ENCODE data around the gene CLCN2.
A peak's percentile ranks its signal among the peaks of the same experiment; 100 is the strongest.

The CLCN2 gene

GRCh38 chr3:184361532-184361931 is at the start of gene CLCN2, which contains the start of gene POLR2H:
Gene CLCN2 (minus strand): TSS chr3:184361605. CDS start chr3:184361479, 126 bp downstream.
Gene POLR2H (plus strand): TSS chr3:184361710. CDS start chr3:184363493, 1,783 bp downstream.
- peak; percentile 41 for DNase-seq

GRCh38 chr3:184409946-184410500 is 48.6 kb upstream of the CLCN2 start:
- DNase-seq: no peak

- no peak for DNase-seq
Measured at GRCh38 chr3:184409331-184409926, 48.0 kb upstream of the CLCN2 start.

- no peak for DNase-seq
Measured at GRCh38 chr3:184405075-184406030, 43.9 kb upstream of the CLCN2 start.

- no peak for DNase-seq
Measured at GRCh38 chr3:184399410-184399809, 38.0 kb upstream of the CLCN2 start.

GRCh38 chr3:184395320-184395660 is 33.9 kb upstream of the CLCN2 start:
- DNase-seq: no peak

- DNase-seq: no peak
Measured at GRCh38 chr3:184391266-184391665, 29.9 kb upstream of the CLCN2 start.

GRCh38 chr3:184389935-184390528 is 28.6 kb upstream of the CLCN2 start:
- DNase-seq: no peak

GRCh38 chr3:184389384-184389783 is 28.0 kb upstream of the CLCN2 start:
- no peak for DNase-seq

GRCh38 chr3:184388936-184389230 is 27.5 kb upstream of the CLCN2 start:
- DNase-seq: no peak

GRCh38 chr3:184388164-184388935 is 26.9 kb upstream of the CLCN2 start:
- DNase-seq: no peak

GRCh38 chr3:184387174-184387714 is 25.8 kb upstream of the CLCN2 start:
- no peak for DNase-seq

- no peak for DNase-seq
Measured at GRCh38 chr3:184386047-184386806, 24.8 kb upstream of the CLCN2 start.

- DNase-seq: no peak
Measured at GRCh38 chr3:184384856-184385422, 23.5 kb upstream of the CLCN2 start.

GRCh38 chr3:184384342-184384741 is 22.9 kb upstream of the CLCN2 start:
- DNase-seq: no peak

GRCh38 chr3:184383033-184383740 is 21.8 kb upstream of the CLCN2 start:
- DNase-seq: no peak

- DNase-seq: no peak
Measured at GRCh38 chr3:184382326-184383032, 21.1 kb upstream of the CLCN2 start.

GRCh38 chr3:184381261-184382224 is 20.1 kb upstream of the CLCN2 start:
- DNase-seq: no peak

All from activated CD4-positive, alpha-beta T cell treated with anti-CD3 and anti-CD28 coated beads, Interleukin-2, amount 50 U/mL, for 16 hours (primary cell).